OCI-LY7 (cell line): ENCODE measurements around the gene PRKD1.

Experiments used
- CTCF ChIP-seq: fragments of 200-600 bp; sonication (generic); conservative IDR thresholded peaks from 2 replicates; pipeline ENCODE4 v1.5.1; 2014; ENCODE audit warnings: mild to moderate bottlenecking, antibody characterized with exemption, low read length, moderate library complexity, mixed read lengths
- EZH2phosphoT487 ChIP-seq: fragments of 200-600 bp; sonication (generic); IDR thresholded peaks from 2 replicates; pipeline ENCODE4 v1.6.1; 2018; ENCODE audit warnings: low read depth, borderline replicate concordance, mild to moderate bottlenecking, mixed run types, antibody characterized with exemption, low read length, moderate library complexity, mixed read lengths

GRCh38 chr14:29803045-29803444 is 124.6 kb downstream of the PRKD1 start:
- TF ChIP-seq CTCF (no peak), EZH2phosphoT487 (no peak)
